Coronary artery (tissue), 2 donors: ENCODE results near the gene PARD3.
A peak's percentile ranks its signal among the peaks of the same experiment; 100 is the strongest.

Experiments used
- DNase-seq: peaks from one replicate; pipeline ENCODE4 v3.0.0-alpha.2; 2017; ENCODE audit warnings: low spot score
- H3K27ac ChIP-seq, 2 donors: fragments of 200-600 bp; sonication (generic); one replicate each; pipeline ENCODE4 v1.5.1; 2016 to 2019
- H3K4me3 ChIP-seq: fragments of 200-600 bp; sonication (generic); 2 replicates; pipeline ENCODE4 v1.5.1; 2016; ENCODE audit warnings: mild to moderate bottlenecking, moderate library complexity
- TF ChIP-seq, protein P1 (sequence below): fragments of 200-600 bp; sonication (generic); IDR thresholded peaks from one replicate; pipeline ENCODE4 v1.5.1; 2019; ENCODE audit warnings: antibody characterized with exemption

The PARD3 gene

DNA sequence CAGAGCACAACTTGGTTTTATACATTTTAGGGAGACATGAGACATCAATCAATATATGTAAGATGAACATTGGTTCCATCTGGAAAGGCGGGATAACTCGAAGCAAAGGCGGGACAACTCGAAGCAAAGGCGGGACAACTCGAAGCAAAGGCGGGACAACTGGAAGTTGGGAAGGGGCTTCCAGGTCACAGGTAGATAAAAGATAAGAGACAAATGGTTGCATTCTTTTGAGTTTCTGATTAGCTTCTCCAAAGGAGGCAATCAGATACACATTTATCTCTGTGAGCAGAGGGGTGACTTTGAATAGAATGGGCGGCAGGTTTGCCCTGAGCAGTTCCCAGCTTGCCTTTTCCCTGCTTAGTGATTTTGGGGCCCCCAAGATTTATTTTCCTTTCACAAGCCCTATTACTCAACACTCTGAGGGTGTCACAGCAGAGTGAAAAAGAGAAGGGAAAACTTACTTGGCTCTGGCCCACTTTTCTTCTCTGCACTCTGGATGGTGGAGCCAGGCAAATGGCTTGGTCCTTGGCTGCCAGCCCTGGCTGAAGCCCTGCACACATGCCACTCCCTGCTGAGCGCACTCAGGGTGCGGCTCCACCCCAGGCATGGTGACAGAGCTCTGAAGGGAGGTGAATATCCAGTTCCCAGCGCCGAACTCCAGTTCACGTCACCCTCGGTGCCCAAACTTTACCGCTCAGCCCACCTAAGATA lies 46.7 kb downstream of the PARD3 start:
- TF ChIP-seq, protein P1, sequence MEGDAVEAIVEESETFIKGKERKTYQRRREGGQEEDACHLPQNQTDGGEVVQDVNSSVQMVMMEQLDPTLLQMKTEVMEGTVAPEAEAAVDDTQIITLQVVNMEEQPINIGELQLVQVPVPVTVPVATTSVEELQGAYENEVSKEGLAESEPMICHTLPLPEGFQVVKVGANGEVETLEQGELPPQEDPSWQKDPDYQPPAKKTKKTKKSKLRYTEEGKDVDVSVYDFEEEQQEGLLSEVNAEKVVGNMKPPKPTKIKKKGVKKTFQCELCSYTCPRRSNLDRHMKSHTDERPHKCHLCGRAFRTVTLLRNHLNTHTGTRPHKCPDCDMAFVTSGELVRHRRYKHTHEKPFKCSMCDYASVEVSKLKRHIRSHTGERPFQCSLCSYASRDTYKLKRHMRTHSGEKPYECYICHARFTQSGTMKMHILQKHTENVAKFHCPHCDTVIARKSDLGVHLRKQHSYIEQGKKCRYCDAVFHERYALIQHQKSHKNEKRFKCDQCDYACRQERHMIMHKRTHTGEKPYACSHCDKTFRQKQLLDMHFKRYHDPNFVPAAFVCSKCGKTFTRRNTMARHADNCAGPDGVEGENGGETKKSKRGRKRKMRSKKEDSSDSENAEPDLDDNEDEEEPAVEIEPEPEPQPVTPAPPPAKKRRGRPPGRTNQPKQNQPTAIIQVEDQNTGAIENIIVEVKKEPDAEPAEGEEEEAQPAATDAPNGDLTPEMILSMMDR, result no peak
- DNase-seq, result no peak
- Histone ChIP-seq H3K4me3 (no peak overlapping the region), H3K27ac (peak overlapping the region in 1 of 2 donors; percentile 38)

DNA sequence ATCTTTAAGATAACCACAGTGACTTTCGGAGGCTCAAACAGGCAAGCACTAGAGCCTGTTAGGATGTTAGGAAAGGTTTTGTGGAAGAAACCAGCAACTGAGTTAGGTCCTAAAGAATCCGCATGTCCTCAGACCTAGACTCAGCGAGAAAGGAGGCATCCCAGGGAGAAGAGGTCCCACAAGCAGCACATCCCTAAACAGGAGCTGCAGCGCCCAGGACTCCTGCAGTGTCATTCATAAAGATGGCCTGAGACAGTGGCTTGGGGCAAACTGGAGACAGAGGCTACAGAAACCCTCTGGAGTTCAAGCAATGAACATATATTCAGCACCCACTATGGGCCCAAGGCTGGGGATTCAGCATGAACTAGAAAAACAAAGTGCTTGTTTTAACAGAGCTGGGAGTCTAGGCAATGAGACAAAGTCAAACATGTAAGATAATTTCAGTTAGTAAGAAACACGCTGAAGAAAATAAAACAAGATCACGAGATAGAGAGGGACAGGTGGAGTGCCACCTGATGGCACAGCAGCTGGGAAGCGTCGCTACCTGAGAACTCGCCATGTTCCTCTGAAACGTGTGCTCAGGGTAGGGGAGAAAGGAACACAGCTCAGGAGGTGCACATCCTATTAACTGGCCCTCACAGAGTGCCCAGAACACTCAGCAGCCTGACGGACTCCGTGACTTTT lies 48.1 kb downstream of the PARD3 start:
- DNase-seq, result no peak
- TF ChIP-seq, protein P1, result no peak
- H3K4me3 ChIP-seq, result no peak overlapping the region
- no peak overlapping the region for H3K27ac ChIP-seq

DNA sequence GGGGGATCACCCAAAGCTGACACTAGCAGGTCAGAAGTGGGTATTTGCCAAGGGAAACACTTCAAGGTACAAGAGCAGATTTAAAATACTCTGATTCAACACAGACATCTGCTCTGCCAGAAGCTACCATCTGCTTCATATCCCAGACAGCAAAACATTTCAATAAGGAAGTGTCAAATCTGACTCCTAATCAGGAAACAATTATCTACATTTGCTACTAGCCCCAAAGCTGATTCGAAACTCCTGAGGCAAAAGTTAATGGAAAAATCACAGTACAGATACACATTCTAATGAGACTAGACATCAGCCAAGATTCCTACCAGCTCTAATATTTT lies 48.9 kb downstream of the PARD3 start:
- Histone ChIP-seq H3K27ac (no peak overlapping the region), H3K4me3 (no peak overlapping the region)
- no peak for DNase-seq
- TF ChIP-seq, protein P1, result no peak

DNA sequence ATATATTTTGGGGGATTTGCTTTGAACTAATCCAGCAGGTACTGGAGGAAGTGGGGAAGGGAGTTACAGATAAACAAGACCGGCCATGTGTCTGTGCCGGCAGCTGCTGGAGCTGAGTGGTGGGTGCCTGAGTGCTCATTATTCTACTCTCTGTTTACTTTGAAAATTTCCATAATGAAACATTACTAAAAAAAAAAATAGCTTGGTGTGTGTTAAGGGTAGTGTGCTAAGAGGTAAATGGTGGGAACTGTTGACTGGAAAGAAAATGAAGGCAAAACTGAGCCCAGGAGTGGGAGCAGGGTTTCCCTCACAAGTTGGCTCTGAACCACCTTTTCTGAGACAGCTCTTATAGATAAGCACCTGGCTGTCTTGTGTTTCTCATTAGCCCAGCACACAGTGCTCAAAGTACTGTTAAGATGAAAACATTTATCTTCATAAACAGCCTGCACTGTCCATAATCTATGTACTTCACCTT lies 50.6 kb downstream of the PARD3 start:
- TF ChIP-seq, protein P1, result no peak
- no peak for DNase-seq
- H3K27ac ChIP-seq, result no peak overlapping the region
- H3K4me3 ChIP-seq, result no peak overlapping the region

DNA sequence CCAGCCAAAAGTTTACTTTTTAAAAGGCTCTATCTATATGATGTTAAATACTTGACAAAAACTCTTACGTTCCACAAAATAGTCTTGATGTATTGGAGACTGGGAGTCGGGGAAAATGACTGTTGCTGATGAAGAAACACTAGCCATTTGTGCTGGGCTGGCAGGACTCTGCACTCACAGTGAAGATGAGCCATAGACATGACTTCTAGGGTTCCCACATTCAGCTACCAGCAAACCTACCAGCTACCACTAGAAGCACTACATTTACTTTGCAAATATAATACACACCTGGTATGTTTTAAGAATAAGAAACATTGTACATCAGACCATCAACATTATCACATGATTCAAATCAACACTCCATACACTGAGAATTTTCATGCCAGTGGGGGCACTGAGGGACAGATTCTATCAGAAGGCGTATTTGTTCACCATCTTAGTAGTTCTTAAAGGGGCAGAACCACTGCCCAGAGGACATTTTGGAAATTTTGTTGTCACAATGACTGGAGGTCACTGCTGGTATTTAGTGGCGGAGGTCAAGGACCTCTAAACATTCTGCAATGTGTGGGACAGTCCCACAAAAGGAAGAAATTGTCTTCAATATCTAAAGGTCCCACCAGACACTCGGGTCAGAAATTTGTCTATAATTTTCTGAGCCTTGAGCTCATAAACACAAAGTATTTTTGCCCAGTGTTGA lies 52.3 kb downstream of the PARD3 start:
- no peak overlapping the region for H3K27ac ChIP-seq
- TF ChIP-seq, protein P1, result no peak
- DNase-seq, result no peak
- no peak overlapping the region for H3K4me3 ChIP-seq

DNA sequence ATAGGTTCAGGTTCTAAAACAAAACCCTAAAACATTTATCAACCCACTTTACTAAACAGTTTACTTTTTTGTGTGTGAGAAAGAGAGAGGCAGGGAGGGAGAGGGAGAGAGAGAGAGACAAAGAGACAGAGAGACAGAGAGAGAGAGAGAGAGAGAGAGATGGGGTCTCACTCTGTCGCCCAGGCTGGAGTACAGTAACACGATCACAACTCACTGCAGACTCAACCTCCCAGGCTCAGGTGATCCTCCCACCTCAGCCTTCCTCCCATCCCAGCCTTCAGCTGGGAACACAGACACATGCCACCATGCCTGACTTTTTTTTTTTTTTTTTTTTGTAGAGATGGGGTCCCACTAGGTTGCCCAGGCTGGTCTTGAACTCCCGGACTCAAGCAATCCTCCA lies 52.9 kb downstream of the PARD3 start:
- no peak overlapping the region for H3K27ac ChIP-seq
- DNase-seq, result no peak
- TF ChIP-seq, protein P1, result no peak
- no peak overlapping the region for H3K4me3 ChIP-seq
